MCF 10A (cell line): ENCODE data around the gene METTL4. TPM values are rescaled to one million over a fixed set of nuclear protein-coding genes. Genes with fewer than 3 reads are reported as not detected.
"Not testable (repeated sequence)": the region's sequence is repeated elsewhere in the genome, so short reads cannot be mapped to it uniquely, and the experiment has no call there.

ENCODE experiments used
- BruUV-seq: library from RNA; stranded (reverse); fragments of 400-500 nt; replicated peaks from 2 replicates; lab custom pipeline; 2021; lab: Mats Ljungman, UMichigan
- CTCF ChIA-PET: fragments of 300-600 bp; sonication (Branson Sonifier 250); formaldehyde crosslinking; extraction: SDS; loops from one replicate; lab custom pipeline; 2021; ENCODE audit warnings: antibody characterized with exemption, inconsistent platforms; lab: Yijun Ruan, JAX
- POLR2A ChIA-PET: fragments of 300-600, 350-650 bp; sonication (Branson Sonifier 250); formaldehyde crosslinking; extraction: SDS; loops from one replicate; lab custom pipeline; 2020; ENCODE audit warnings: antibody characterized with exemption, inconsistent platforms; lab: Yijun Ruan, JAX
- DNase-seq: peaks from one replicate; pipeline ENCODE4 v3.0.0-alpha.2; 2018; ENCODE audit not compliant: unreplicated experiment
- H3K27ac Mint-ChIP-seq: one replicate; pipeline ENCODE4 v1.8.0; 2022; ENCODE audit warnings: mild to moderate bottlenecking, low read depth, mixed read lengths; ENCODE audit not compliant: unreplicated experiment
- H3K27me3 Mint-ChIP-seq: one replicate; pipeline ENCODE4 v1.8.0; 2022; ENCODE audit warnings: mixed read lengths; ENCODE audit not compliant: insufficient read depth, unreplicated experiment
- H3K36me3 Mint-ChIP-seq: one replicate; pipeline ENCODE4 v1.8.0; 2022; ENCODE audit warnings: mild to moderate bottlenecking, moderate library complexity, mixed read lengths; ENCODE audit not compliant: insufficient read depth, unreplicated experiment
- H3K4me1 Mint-ChIP-seq: one replicate; pipeline ENCODE4 v1.8.0; 2022; ENCODE audit warnings: mixed read lengths; ENCODE audit not compliant: insufficient read depth, unreplicated experiment
- H3K4me3 Mint-ChIP-seq: one replicate; pipeline ENCODE4 v1.8.0; 2022; ENCODE audit warnings: mild to moderate bottlenecking, moderate library complexity, mixed read lengths; ENCODE audit not compliant: unreplicated experiment
- H3K9me3 Mint-ChIP-seq: one replicate; pipeline ENCODE4 v1.8.0; 2022; ENCODE audit warnings: mixed read lengths; ENCODE audit not compliant: unreplicated experiment
- CTCF ChIP-seq: fragments of 200-600 bp; IDR thresholded peaks from one replicate; pipeline ENCODE4 v1.8.0; 2022; ENCODE audit warnings: antibody characterized with exemption, mild to moderate bottlenecking; ENCODE audit not compliant: unreplicated experiment
- intact Hi-C: fragments of 100-400 bp; cut with micrococcal nuclease; formaldehyde crosslinking; loops from 2 replicates; pipeline ENCODE4 v1.14.1; 2022
- total RNA-seq: library from RNA; stranded (reverse); gene quantifications from 2 replicates; pipeline ENCODE4 v1.2.3, GENCODE V29; 2022

Gene METTL4
- total RNA-seq, 1 experiment from 2014 or later = 11.8 TPM

GRCh38 chr18:2531751-2532150 lies 39.6 kb downstream of the METTL4 start:
- no peak for DNase-seq
- no peak for TF ChIP-seq CTCF
- no peaks in the 10 kb centered on the region for H3K27me3 Mint-ChIP-seq
- no peak overlapping the region for H3K27ac Mint-ChIP-seq
- peaks cover 6% of the 10 kb centered on the region for H3K36me3 Mint-ChIP-seq
- ChIA-PET CTCF (interaction anchor here (0.7 to 1.8 kb wide), 5 partner anchors 14 to 308 kb away, joined by 3 to 5 read pairs (median 3); no protein-coding TSS in a partner anchor), POLR2A (interaction anchor here (0.6 kb wide), 1 partner anchor 26 kb away, joined by 4 read pairs; no protein-coding TSS in a partner anchor)
- peaks cover 5% of the 10 kb centered on the region for H3K4me1 Mint-ChIP-seq
- intact Hi-C loops = no loop called here
- BruUV-seq = no TSS peak
- no peak overlapping the region for H3K4me3 Mint-ChIP-seq
- no peaks in the 10 kb centered on the region for H3K9me3 Mint-ChIP-seq

- no peak for TF ChIP-seq CTCF
Measured at GRCh38 chr18:2529154-2529553, 42.2 kb downstream of the METTL4 start.

GRCh38 chr18:2526329-2526728 lies 45.0 kb downstream of the METTL4 start:
- no peaks in the 10 kb centered on the region for H3K9me3 Mint-ChIP-seq
- H3K4me1 Mint-ChIP-seq = peaks cover 5% of the 10 kb centered on the region
- BruUV-seq = no TSS peak
- intact Hi-C loops = no loop called here
- no peak for DNase-seq
- H3K4me3 Mint-ChIP-seq = no peak overlapping the region
- no peaks in the 10 kb centered on the region for H3K27me3 Mint-ChIP-seq
- POLR2A ChIA-PET = interaction anchor here (1.6 kb wide), 1 partner anchor 10 kb away, joined by 3 read pairs; no protein-coding TSS in a partner anchor
- CTCF ChIA-PET = no interaction called here
- no peak for TF ChIP-seq CTCF
- H3K27ac Mint-ChIP-seq = no peak overlapping the region
- peaks cover 6% of the 10 kb centered on the region for H3K36me3 Mint-ChIP-seq

More at GRCh38 chr18:2529154-2529553, 42.2 kb downstream of the METTL4 start:
- H3K4me3 Mint-ChIP-seq = no peak overlapping the region
- H3K36me3 Mint-ChIP-seq = peaks cover 6% of the 10 kb centered on the region
- ChIA-PET CTCF (interaction anchor here (0.6 kb wide), 1 partner anchor 431 kb away, joined by 4 read pairs; no protein-coding TSS in a partner anchor), POLR2A (no interaction called here)
- no TSS peak for BruUV-seq
- intact Hi-C loops = no loop called here
- H3K4me1 Mint-ChIP-seq = peaks cover 5% of the 10 kb centered on the region
- H3K27me3 Mint-ChIP-seq = no peaks in the 10 kb centered on the region
- no peaks in the 10 kb centered on the region for H3K9me3 Mint-ChIP-seq
- peak; percentile 54 for DNase-seq
- no peak overlapping the region for H3K27ac Mint-ChIP-seq

GRCh38 chr18:2524794-2525198 lies 46.5 kb downstream of the METTL4 start:
- H3K36me3 Mint-ChIP-seq, DNase-seq, H3K9me3 Mint-ChIP-seq, H3K27me3 Mint-ChIP-seq, BruUV-seq, H3K4me1 Mint-ChIP-seq, intact Hi-C loops, H3K4me3 Mint-ChIP-seq, H3K27ac Mint-ChIP-seq: not testable (repeated sequence)
- POLR2A ChIA-PET = interaction anchor here (1.2 kb wide), 1 partner anchor 13 kb away, joined by 5 read pairs; no protein-coding TSS in a partner anchor
- CTCF ChIA-PET = interaction anchor here (0.6 to 1.9 kb wide), 3 partner anchors 81 to 420 kb away, joined by 3 to 5 read pairs (median 4); no protein-coding TSS in a partner anchor
